PFSK-1 (cell line): ENCODE measurements around the gene HCFC1.

ENCODE experiments used
- FOXP2 ChIP-seq: optimal IDR thresholded peaks from 2 replicates; pipeline ENCODE3; 2011; ENCODE audit warnings: borderline replicate concordance, control low read depth, inconsistent platforms; ENCODE audit not compliant: insufficient read depth; ENCODE audit errors: extremely low read length, extremely low read depth
- POLR2AphosphoS5 ChIP-seq: IDR thresholded peaks from 2 replicates; pipeline ENCODE4 v1.6.1; 2012; ENCODE audit warnings: low read depth, mild to moderate bottlenecking, control low read depth, low read length, moderate library complexity
- REST ChIP-seq, 2 experiments: IDR thresholded peaks; 2 replicates each; pipeline versions ENCODE4 v1.6.1 to v1.8.0; 2011 to 2012; ENCODE audit warnings: low read depth in 2 of 2, low read length in 2 of 2, control low read depth in 1 of 2, inconsistent platforms in 1 of 2, mild to moderate bottlenecking in 1 of 2, moderate library complexity in 1 of 2; ENCODE audit not compliant: insufficient read depth in 1 of 2
- SIN3A ChIP-seq: IDR thresholded peaks from 2 replicates; pipeline ENCODE4 v1.6.1; 2012; ENCODE audit warnings: mild to moderate bottlenecking, low read length, moderate library complexity, borderline replicate concordance; ENCODE audit not compliant: insufficient read depth
- TAF1 ChIP-seq: IDR thresholded peaks from 2 replicates; pipeline ENCODE4 v1.6.1; 2012; ENCODE audit warnings: low read length, control low read depth, borderline replicate concordance; ENCODE audit not compliant: insufficient read depth

GRCh38 chrX:153910446-153910845 lies 61.2 kb downstream of the HCFC1 start:
- no peak for TF ChIP-seq TAF1
- TF ChIP-seq REST (IDR thresholded peaks at IDR 0.05; ENCODE audit: insufficient read depth in 1 of 2, low read depth in 2 of 2, low read length in 2 of 2) = no peak
- no peak for TF ChIP-seq POLR2AphosphoS5
- no peak for TF ChIP-seq SIN3A
- TF ChIP-seq FOXP2 = no peak
